ENCODE data around the gene MDM2.

GRCh38 chr12:68809190-68810026, 1.4 kb downstream of the MDM2 start:
- TF ChIP-seq CTCF (IDR thresholded peaks at IDR 0.05): no peak
- no peak for TF ChIP-seq POLR2A (IDR thresholded peaks at IDR 0.05)
- TF ChIP-seq EP300 (IDR thresholded peaks at IDR 0.05): no peak

Measured in tibial nerve (tissue), 4 donors.